ENCODE results near the gene NEK8. TPM values are rescaled to one million over a fixed set of nuclear protein-coding genes. Genes with fewer than 3 reads are reported as not detected.

Gene NEK8
- total RNA-seq, 1 donor from 2014 or later: 2.9 TPM

DNA sequence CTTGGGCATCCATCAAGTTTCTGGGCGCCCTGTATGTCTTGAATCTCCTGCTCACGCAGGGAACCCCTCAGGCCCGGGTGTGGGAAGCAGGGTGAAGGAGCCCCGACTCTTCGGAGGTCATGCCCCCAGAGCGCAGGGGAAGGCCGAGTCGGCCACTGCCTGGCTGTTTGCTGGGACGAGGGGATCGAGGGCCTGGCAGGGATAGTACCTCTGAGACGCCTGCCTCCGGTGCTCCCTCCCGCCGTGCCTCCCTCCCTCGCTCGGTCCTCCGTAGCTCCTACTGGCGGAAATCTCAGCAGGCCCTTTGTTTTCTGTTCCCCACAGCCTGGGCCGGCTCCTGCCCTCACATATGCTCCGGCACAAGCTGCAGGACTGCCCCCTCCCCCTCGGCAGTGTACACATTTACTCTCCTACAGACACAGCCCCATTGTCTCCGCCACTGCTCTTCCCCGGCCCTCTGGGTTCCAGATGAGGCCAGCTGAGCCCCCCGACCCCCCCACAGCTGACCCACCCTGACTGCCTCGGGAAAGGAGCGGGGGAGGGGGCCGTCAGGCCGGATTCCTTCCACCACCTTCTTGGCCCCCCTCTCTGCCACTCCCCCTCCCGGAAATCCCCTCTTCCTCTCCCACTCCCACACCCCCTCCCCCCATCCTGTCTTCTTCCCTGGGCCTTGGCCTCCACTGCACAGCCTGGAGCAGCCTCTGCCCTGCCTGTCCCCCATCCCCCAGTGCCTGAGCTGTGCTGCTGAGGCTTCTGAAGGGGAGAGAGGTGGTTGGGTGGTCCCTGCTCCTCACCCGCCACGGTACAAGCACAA lies 16.6 kb downstream of the NEK8 start:
- DNase-seq: peak; percentile 75

DNA sequence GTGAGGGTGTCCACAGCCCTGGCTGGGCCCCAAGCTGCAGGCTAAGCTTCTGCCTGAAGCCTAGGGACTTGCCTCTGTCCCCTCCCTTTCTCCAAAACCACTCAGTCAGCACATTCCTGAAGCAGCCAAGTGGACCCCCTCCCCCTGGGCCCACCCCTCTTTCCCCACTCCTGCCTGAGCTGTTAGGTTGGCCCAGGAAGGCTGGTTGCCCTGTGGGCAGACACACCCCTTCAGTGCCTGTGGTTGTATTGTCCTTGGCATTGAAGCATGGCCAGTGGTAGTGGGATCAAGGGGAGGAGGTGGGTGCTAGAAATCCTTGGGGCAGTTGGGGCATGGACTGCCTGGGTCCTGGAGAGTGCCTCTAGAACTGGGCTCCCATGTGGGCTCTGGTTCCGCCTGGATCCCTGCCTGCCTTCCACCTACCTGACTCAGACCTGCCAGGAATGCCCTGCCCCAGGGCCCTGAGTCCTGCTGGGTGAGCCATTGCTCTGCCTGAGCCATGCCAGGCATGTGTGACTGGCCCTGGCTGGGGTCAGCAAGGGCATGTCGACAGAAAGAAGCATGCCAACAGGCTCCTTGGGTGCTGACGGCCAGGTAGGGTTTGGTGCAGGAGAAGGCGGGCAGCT lies 17.3 kb downstream of the NEK8 start:
- DNase-seq: no peak

DNA sequence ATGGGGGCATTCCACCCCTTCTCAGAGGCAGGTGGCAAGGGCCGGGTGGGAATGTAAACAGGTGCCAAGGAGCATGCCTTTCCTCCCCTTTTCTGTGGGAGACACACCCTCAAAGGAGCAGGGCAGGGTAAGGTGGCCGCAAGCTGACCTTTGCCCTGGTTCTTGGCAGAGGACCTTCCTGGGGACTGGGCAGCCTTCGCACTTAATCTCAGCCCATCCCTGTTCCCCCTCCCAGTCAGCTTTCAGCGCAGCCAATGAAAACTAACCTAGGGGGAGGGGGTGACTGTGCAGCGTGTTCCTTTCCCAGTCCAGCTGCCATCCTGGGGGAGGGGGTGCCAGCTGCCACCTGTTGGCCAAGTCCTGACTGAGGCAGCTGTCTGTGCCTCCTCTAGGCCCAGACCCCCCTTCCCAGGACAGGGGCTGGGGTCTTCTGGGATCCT lies 18.0 kb downstream of the NEK8 start:
- DNase-seq: peak; percentile 40

DNA sequence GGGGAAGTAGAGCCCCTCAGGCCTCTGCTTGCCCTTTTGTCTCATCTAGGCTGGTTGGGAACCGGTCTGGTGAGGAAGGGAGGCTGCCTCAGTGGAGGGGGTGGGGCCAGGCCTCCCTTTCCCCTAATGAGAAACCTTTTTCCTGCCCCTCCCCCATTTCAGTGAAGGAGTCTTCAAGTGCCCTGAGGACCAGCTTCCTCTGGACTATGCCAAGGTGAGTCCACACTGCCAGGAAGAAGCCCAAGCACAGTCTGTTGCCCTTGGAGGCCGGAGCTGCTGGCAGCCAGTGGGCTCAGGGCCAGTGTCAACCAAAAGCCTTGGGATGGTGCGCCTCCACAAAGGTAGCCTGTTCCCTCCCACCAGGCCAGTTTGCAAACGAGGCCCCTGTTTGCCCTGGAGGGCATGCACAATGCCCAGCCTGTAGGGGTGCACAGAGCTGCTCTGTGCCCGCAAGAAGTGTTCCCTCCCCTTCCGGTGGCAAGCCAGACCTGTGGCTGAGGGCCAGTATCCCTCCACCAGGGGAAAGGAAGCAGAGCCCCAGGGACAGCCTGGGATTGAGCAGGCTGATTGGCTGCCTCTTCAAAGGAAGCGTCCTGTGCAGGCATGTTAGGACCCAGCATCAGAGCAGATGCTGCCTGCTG lies 18.6 kb downstream of the NEK8 start:
- peak; percentile 37 for DNase-seq

DNA sequence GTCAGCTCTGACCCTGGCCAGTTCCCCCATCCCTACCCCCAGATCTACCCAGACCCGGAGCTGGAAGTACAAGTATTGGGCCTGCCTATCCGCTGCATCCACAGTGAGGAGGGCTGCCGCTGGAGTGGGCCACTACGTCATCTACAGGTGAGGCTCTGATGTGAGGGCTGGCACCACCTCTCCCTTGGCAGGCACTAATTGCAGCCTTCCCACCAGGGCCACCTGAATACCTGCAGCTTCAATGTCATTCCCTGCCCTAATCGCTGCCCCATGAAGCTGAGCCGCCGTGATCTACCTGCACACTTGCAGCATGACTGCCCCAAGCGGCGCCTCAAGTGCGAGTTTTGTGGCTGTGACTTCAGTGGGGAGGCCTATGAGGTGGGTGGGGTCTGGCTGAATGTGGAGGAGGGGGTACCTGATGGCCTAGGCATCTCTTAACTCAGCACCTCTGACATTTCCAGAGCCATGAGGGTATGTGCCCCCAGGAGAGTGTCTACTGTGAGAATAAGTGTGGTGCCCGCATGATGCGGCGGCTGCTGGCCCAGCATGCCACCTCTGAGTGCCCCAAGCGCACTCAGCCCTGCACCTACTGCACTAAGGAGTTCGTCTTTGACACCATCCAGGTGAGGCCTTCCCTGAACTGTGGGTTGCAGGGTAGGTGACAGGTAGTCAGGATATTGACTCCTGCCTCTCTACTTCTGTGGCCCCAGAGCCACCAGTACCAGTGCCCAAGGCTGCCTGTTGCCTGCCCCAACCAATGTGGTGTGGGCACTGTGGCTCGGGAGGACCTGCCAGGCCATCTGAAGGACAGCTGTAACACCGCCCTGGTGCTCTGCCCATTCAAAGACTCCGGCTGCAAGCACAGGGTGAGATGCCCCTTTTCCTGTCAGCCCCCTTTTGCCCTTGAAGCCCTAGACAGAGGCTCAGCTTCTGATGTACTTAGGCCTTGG lies 19.5 kb downstream of the NEK8 start:
- DNase-seq: no peak

DNA sequence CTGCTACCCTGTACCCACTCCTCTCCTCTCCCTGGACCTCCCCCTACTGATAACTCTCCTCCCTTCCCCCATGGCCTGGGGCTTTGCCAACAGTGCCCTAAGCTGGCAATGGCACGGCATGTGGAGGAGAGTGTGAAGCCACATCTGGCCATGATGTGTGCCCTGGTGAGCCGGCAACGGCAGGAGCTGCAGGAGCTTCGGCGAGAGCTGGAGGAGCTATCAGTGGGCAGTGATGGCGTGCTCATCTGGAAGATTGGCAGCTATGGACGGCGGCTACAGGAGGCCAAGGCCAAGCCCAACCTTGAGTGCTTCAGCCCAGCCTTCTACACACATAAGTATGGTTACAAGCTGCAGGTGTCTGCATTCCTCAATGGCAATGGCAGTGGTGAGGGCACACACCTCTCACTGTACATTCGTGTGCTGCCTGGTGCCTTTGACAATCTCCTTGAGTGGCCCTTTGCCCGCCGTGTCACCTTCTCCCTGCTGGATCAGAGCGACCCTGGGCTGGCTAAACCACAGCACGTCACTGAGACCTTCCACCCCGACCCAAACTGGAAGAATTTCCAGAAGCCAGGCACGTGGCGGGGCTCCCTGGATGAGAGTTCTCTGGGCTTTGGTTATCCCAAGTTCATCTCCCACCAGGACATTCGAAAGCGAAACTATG lies 20.4 kb downstream of the NEK8 start:
- no peak for DNase-seq

DNA sequence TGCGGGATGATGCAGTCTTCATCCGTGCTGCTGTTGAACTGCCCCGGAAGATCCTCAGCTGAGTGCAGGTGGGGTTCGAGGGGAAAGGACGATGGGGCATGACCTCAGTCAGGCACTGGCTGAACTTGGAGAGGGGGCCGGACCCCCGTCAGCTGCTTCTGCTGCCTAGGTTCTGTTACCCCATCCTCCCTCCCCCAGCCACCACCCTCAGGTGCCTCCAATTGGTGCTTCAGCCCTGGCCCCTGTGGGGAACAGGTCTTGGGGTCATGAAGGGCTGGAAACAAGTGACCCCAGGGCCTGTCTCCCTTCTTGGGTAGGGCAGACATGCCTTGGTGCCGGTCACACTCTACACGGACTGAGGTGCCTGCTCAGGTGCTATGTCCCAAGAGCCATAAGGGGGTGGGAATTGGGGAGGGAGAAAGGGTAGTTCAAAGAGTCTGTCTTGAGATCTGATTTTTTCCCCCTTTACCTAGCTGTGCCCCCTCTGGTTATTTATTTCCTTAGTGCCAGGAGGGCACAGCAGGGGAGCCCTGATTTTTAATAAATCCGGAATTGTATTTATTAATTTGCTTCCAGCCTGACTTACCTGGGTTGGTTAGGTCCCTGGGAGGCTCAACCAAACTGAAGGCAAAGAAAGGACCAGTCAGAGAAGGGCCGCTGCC lies 21.1 kb downstream of the NEK8 start:
- DNase-seq: no peak

DNA sequence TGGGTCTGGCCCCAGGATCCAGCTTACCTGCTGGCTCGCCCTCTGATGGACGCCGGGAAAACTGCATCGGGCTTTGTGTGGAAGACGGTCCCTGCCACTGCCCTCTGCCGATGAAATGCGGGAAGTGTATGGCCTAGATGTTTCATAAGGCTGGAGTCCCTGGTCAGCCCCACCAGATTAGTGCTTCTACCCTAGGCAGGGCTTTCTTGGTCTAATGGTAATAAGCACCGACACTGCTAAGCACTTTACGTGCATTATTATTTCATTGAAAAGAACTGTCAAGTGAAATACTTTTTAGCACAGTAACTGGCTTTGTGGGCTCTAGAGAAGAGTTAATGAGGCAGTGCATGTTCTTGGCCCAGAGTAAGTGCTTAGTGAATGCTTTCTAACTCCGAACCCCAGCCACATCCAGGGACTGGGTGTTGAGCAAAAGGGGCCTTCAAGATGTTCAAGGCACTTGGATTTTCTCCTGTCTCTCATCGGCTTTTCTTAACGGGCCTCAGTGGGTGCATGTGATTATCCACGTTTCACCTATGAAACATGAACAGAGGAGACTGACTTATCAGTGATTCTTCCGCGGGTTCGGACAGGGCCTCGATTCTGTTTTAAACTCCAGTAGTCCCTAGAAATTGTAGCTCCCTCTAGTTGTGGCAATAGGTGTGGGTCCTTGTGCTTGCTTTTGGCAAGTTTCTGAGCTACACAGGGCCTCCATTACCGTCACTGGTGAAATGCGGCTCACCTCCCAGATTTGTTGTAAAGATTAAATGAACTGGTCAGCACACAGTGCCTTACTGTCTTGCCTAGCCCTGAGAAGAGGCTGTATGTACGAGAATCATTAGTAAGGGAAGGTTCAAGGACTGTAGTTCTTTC lies 21.8 kb downstream of the NEK8 start:
- DNase-seq: peak; percentile 97

DNA sequence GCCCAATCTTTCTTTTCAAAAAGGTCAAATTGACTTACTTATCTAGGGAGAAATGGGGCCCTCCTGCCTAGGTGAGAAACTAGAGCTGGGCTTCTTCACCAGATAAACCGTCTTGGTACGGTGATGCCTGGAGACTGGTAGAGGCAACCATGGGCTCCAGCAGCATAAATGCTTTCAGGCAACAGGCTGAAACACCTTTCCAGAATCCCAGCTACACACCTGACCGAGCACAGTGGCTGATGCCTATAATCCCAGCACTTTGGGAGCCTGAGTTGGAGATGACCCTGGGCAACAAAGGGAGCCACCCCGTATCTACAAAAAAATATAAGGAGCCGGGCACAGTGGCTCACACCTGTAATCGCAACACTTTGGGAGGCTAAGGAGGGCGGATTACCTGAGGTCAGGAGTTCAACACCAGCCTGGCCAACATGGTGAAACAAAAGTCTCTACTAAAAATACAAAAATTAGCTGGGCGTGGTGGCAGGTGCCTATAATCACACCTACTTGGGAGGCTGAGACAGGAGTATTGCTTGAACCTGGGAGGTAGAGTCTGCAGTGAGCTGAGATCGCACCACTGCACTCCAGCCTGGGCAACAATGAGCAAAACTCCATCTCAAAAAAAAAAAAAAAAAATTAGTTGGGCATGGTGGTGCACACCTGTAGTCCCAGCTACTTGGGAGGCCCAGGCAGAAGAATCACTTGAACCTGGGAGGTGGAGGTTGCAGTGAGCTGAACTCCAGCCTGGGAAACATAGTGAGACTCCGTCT lies 23.2 kb downstream of the NEK8 start:
- no peak for DNase-seq

DNA sequence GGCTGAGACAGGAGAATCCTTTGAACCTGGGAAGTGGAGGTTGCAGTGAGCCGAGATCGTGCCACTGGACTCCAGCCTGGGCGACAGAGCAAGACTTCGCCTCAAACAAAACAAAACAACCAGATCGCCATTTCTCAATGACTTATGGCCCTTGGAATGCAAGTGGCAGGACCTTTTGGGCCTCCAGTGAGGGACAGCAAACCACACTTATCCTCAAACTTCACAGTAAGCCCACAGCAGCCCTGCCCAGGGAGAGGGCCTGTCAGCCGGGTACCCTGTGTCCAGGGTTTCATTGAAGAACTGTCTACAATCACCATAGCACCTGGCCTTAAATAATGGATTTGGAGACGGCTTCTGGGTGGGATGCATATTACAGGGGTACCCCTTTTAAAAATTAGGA lies 26.9 kb downstream of the NEK8 start:
- DNase-seq: no peak

DNA sequence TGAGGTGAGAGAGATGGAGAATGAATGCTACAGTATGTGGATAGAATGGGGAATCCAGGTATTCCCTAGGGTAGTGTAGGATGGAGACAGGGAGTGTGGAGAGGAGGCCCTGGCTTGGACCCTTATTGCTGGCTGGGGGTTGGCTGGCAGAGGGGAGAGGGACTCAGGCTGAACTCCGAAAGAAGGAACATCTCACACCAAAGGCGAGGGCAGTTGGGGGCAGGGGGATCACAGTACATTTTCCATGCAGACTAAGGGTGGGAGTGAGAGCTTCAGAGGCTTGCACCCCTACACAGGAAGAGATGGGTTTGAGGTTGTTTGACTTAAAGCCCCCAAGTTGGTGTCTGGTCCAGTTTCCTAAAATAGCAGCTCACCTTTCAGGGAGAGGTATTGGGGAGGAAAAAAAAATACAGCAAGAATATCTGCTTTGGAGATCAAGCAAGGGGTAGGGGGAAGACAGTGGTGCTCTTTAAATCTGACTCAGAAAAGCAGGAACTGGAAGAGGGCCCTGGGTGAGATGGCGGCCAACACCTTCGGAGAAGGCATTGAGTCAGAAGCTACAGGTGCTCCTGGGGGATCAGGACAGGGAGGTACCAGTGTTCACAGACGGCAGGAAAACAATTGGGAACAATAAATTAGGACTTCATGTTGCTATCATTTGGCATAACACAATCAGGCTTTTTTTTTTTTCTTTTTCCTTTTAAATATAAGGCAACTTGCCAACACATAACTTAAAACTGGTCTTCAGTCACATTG lies 27.6 kb downstream of the NEK8 start:
- no peak for DNase-seq

DNA sequence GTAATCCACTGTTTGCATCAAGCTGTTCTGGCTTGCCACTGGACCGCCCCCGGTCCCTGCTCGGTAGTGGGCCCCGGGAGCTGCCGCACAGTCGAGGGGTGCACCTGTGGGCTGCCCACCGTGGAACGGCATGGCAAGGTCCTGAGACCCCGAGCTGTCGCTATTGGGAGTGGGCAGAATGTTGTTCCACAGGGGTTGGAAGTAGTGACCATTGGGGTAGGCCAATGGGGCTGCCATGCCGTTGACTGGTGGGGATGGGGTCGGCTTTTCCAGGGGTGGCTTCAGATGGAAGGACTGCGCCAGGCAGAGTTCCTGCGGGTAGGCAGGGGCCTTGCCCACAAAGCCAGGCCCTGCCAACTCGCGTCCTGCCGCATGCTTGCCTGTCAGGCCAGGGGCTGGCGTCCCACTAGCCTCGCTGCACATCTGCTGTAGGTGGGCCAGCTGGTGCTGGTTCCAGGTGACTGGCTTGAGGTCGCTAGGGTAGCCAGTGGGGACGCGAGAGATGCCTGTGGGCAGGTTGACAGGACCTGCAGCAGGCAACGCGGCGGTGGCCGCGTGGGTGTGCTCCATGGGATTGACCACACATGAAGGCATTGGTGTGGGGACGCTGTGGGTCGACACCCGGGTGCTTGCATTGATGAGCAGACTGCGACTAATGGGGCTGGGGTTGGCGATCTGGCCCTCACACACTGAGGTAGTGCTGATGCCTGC lies 30.0 kb downstream of the NEK8 start:
- no peak for DNase-seq

DNA sequence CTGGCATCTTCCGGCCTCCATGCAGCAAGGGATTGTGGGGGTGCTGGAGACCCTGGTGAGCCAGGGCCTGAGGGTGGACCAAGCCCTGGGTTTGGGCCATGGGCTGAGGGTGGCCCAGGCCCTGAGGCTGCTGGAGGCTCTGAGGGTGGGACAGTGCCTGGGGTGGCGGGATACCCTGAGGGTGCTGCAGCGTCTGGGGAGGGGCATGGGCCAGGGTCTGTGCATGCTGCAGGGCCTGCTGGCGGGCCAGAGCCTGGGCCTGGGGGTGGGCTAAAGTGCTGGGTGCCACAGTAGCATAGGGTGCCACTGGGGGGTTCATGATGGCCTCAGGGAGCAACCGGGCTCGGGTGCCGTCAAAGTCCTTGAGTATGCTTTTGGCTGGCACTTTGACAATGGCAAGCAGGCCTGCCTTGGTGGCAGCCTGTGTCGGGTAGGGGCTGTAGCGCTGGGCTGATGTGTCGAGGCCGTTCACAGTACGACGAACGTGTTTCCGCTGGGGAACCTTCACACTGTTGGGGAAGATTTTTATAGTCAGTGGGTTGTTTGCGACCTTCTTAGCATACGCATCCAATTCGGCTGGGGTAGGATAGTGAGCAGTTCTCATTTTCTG lies 30.8 kb downstream of the NEK8 start:
- no peak for DNase-seq

DNA sequence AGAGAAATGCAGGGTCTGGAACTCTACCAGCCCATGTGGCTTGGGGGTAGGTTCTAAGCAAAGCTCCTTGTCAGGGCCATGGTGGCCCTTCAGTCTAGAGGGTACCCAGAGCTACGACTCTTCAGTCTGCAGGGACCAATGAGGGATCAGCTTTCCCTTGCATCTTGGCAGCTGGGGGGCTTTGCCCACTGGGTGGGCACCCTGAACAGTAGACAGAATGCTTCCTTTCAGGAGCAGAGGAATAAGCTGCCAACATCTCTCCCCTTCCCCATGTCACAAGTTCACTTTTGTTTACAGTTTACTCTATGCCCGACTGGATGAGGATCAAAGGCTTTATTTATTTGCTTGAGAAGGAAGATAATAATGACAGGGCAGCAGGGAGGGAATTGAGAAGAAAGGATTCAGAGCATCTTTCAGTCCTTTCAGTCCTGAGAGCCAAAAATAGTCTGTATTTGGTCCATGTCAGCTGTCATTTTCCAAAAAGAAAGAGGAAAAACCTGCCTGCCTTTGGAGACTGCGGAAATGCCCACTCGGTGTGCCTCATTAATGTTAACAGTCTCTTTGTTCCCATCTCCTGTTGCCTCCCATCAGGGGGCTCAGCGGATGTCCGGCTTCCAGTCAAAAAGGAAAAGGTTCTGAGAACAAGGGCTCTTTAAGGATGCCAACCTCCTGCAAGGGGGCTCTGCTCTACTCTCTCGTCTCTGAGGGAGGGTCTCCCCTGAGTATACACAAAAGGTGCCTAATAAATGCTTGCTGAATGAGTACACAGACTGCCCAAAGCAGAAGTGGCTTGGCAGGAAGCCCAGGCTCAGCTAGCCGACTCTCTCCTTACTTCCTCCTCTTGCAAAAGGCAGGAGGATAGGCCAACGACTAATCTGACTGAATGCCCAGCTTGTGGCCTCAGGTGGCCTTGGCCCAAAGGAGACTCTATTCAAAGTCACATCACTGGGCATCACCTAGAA lies 32.3 kb downstream of the NEK8 start:
- peak; percentile 69 for DNase-seq

DNA sequence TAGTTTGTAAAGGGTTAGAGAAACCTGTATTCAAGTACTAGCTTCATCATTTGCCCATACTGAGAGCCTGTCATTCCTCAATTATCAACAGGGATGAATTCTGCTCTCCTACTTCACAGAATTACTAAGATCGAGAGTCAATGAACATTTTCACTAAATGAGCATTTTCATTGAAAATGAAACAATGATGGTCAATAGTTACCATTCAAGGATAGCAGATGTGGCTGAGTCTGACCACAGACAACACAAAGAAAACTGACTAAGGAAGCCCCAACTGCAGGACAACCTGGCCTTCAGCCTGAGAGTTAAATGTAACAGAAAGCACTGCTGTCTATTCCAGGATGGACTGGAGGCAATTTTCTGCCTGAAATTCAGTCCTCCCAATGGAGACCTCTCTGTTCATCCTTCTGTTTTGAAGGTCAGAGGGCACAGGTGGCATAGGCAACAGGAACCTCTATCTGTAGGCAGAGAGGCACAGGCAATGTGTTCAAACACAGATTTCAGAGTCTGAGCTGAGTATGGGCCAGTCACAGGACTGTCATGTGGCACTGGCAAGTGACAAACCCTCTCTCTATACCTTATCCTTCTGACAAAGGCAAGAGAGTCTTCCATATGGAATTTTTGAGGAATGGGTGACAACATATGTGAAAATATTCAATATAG lies 34.7 kb downstream of the NEK8 start:
- no peak for DNase-seq

DNA sequence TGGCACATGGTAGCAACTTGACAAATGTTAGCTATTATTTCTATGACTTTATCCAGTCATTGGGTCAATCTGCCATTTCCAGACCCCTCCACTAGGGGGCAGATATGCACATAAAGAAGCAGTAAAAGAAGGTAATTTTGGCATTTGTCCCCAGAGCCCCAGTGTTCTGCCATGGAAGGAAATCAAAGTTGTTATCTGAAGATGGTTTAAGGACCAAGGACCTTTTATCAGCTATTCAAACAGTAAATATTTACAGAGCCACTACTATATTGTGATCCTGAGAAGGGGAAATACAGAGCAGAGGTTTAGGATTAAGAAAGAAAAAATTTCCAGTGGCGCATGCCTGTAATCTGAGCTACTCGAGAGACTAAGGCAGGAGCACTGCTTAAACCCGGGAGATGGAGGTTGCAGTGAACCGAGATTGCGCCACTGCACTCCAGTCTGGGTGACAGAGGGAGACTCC lies 35.2 kb downstream of the NEK8 start:
- DNase-seq: peak; percentile 85
